Measurements from ENCODE around the gene MAP3K20. TPM values are rescaled to one million over a fixed set of nuclear protein-coding genes. Genes with fewer than 3 reads are reported as not detected.

The MAP3K20 gene
- total RNA-seq, 2 donors from 2014 or later = 4.3 to 12.0 TPM

DNA sequence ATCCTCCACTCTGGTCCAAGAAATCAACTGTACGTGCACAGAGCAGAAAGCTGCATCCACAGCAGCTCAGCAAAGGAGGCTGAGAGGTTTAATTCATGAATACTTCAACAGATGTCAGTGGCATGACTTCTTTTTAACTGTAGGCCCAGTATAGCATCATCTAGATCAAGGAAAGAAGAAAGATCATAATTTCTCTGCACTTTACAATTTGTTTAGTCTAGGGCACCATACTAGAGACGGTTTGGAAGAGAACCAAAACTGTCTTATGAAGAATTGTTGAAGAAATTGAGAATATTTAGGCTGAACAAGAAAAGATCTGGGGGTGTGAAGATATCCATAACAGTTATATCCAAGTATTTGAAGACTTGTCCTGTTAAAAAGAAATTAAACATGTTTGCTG lies 30.5 kb upstream of the MAP3K20 start:
- Mint-ChIP-seq H3K36me3 (no peaks in the 10 kb centered on the region), H3K9me3 (no peaks in the 10 kb centered on the region), H3K27ac (no peak overlapping the region)
- DNase-seq (ENCODE audit: low spot score in 2 of 2) = no peak
- no peak for ATAC-seq

DNA sequence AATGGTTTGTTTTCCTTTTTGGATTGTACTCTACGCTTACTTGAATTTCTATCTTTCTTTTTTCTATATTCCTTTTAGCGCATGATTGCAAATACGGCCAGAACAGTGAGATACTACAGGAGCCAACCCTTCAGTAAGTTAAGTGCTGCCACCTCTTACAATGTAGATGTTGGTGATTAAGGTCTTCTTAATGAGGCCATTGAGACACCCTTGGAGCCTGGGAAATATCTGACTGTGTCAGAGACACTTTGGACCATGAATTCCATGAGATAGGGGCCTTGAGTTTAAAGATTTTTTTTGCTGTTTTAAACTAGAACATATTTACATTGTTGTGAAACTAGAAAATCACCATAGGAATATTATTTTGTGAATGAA lies 27.1 kb upstream of the MAP3K20 start:
- DNase-seq (ENCODE audit: low spot score in 2 of 2) = no peak

DNA sequence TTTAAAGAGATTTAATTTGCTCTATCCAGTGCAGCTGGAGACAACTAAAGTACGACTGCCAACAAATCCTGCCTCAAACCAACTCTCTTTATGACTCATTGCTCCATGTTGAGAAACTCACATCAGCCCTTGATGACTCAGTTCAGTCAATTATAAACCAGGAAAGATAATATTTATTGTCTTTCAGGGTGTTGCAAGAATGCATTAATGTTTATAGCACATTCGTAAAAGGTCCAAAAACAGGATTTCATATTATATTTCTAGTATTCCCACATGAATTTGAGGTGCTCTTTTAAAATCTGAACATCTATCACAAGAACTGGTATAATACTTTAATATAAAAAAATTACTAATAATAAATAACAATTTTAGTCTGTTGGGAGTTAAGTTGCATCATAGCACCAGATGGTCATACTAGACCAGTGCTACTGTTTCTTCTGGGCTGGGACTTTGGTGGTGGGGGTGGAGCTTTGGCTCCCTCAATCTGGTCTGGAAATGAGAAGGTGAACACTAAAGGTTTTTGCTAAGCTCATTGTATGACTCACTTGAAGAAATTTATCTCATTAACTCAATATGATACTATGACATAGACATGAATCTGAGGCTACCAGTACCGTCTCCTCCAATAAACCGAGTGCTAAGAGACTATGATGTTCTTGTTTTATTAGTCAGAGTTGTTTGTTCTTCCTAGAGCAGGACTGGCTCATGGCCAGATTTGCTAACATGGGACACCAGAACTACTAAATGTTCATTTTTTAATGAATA lies 26.6 kb upstream of the MAP3K20 start:
- Mint-ChIP-seq H3K27ac (peak overlapping the region in 1 of 2 donors; percentile 58), H3K9me3 (no peaks in the 10 kb centered on the region), H3K36me3 (no peaks in the 10 kb centered on the region)
- peak in 1 of 2 donors; percentile 54 for DNase-seq (ENCODE audit: low spot score in 2 of 2)
- peak; percentile 92 to 99 for ATAC-seq

More for the DNA sequence above, 27.1 kb upstream of the MAP3K20 start:
- H3K27ac Mint-ChIP-seq = no peak overlapping the region
- H3K9me3 Mint-ChIP-seq = no peaks in the 10 kb centered on the region
- ATAC-seq = no peak
- no peaks in the 10 kb centered on the region for H3K36me3 Mint-ChIP-seq

DNA sequence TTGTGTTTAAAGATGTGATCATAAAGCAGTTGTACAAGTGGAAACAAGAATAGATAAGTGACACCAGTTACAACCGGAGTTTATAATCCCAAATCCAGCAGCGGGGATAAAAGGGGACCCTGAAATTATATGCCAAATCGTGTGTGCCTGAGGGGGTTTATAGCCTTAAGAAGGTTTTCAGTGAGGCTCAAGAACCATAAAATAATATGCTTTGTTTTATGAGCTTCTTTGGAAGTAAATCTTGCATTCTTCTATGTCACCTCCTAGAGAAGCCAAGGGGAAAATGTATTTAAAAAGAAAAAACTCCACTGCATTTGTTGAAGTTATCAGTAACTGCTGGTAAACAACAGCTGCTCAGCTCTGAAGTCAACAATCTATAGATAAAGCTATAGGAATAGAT lies 25.8 kb upstream of the MAP3K20 start:
- DNase-seq (ENCODE audit: low spot score in 2 of 2) = no peak
- Mint-ChIP-seq H3K9me3 (no peaks in the 10 kb centered on the region), H3K36me3 (no peaks in the 10 kb centered on the region), H3K27ac (no peak overlapping the region)
- ATAC-seq = no peak

DNA sequence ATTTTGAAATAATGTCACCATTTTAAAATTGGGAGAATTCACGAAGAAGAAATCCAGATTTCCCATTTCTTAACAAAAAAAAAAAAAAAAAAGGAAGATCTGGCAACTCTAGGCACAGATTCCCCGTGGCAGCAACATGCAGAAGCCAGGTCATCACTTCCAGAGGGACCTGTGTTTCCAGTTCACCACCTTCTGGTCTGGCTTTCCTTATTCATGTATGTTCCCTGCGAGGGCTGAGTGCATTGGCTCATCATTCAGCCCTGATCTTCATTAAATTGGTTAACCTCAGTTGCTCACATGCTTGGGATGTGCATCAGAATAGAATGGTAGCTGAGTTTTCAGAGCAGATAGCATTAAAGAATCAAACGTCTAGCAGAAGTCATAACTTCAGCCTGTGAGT lies 25.0 kb upstream of the MAP3K20 start:
- no peak overlapping the region for H3K27ac Mint-ChIP-seq
- H3K9me3 Mint-ChIP-seq = no peaks in the 10 kb centered on the region
- no peak for ATAC-seq
- no peak for DNase-seq (ENCODE audit: low spot score in 2 of 2)
- H3K36me3 Mint-ChIP-seq = no peaks in the 10 kb centered on the region

DNA sequence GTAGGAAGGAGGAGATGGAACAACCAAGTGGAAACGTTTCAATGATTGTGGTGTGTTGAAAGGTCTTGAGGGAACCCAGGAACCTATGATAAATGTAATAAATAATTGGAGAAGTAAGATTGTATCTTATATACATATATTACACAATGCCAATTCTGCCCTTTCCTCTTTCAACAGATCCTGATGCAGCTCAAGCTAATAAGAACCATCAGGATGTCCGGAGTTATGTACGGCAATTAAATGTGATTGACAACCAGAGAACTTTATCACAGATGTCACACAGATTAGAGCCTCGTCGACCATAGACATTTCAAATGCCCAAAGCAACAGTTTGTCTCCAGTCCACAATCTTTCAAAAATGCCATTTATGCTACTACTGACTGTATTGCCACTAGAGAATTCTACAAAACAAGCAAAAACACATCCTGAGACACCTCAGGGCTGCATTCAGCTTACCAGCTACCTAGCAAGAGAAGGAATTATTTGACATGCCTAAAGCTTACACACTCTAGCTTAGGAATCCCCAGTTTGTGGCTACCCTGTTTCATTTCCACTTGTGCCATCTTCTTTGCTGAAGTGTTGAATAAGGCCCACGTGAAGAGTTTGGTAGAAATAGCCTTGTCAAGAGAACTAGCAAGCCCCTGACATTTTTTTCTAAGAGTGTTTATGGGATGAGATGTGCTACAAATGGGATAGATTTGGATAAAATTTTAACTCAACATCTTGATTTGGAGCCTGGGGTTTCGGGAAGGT lies 24.0 kb upstream of the MAP3K20 start:
- H3K9me3 Mint-ChIP-seq = no peaks in the 10 kb centered on the region
- H3K36me3 Mint-ChIP-seq = no peaks in the 10 kb centered on the region
- DNase-seq (ENCODE audit: low spot score in 2 of 2) (no peak), ATAC-seq (no peak)
- no peak overlapping the region for H3K27ac Mint-ChIP-seq

DNA sequence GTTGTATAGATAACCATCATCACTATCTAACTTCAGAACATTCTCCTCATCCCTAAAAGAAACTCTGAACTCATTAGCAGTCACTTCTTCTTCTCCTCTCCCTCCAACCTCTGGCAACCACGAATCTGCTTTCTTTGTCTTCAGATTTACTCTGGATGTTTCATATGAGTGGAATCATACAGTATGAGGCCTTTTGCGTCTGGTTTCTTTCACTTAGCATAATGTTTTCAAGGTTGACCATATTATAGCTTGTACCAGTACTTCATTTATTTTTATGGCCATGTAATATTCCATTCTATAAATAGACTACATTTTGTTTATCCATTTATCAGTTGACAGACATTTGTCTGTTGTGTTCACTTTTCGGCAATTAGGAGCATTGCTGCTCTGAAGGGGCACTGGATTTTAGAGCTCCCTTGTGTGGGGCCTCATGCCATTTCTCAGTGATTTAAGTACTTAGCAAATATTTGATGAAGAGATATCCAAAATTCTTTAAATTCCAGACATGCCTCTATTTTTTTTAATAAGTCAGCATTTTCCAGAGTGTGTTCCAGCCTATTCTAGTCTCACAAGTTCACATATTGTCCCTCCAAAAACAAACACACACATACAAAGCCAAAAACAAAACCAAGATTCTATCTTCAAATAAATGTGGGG lies 22.5 kb upstream of the MAP3K20 start:
- Mint-ChIP-seq H3K27ac (no peak overlapping the region), H3K9me3 (no peaks in the 10 kb centered on the region), H3K36me3 (no peaks in the 10 kb centered on the region)
- ATAC-seq = no peak
- no peak for DNase-seq (ENCODE audit: low spot score in 2 of 2)

DNA sequence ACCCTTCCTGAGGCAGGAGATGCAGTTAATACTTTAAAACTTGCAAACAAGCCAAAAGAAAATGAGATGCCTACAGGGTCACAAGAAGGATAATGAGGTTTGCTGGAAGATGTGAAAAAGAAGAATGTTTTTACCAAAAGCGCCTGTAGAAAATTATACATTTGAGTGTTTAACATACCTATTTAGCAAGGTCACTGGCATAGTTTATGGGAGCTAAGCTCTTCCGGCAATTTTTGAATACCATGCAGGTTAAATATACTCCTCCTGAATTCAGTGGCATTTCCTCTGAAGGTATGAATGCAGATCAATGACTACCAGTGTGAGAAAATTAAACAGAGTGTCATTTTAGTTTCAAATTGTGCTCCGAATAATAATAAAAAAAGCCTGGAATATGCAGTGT lies 21.2 kb upstream of the MAP3K20 start:
- ATAC-seq = no peak
- Mint-ChIP-seq H3K27ac (no peak overlapping the region), H3K9me3 (no peaks in the 10 kb centered on the region), H3K36me3 (no peaks in the 10 kb centered on the region)
- DNase-seq (ENCODE audit: low spot score in 2 of 2) = no peak

DNA sequence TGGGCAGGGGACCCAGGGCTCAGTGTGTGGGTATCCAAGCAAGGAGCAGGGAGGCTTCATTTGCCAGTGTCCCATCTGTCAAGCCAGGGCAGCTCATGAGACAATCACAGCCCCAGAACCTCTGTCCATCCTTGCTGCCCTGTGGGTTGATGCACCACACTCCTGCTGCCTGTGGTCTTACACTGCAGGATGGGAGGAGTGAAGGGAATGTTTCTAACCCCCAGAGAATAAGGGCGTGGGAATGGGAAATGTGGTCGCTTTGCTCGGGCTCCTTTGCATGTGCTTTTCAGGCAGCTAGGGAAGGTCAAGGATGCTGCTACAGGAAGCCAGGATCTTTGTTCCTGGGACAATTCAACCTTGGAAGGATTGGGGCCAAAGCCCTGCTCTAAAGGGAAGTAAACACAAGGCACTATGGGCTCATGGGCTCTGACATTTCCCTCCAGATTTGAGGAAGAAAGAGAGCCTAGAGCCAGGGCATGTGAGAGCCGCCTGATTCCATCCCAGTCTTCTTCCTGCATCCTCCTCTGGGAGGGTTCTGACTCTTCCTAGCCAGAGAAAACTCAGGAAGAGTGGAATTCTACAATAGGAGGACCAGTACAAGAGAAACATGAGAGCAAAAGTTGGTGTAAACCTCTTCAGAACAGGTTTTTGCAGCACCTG lies 18.8 kb upstream of the MAP3K20 start:
- peak overlapping the region in 1 of 2 donors; percentile 58 for H3K27ac Mint-ChIP-seq
- no peaks in the 10 kb centered on the region for H3K9me3 Mint-ChIP-seq

DNA sequence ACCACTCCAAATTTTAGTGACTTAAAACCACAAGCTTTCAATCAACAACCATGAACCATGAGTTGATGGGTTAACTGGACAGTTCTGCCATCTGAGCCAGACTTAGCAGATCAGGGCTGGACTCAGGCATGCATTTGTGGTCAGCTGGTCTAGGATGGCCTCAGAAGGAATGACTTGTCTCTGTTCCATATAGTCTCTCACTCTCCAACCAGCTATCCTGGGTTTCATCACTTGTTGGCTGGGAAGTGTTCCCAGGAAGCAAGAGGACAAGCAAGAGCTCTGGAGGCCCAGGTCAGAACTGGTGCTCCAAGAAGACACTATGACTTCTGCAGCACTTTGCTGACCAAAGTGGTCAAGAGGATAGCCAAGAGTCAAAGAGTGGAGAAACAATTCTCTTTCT lies 17.5 kb upstream of the MAP3K20 start:
- Mint-ChIP-seq H3K36me3 (no peaks in the 10 kb centered on the region), H3K9me3 (no peaks in the 10 kb centered on the region), H3K27ac (no peak overlapping the region)
- no peak for ATAC-seq
- DNase-seq (ENCODE audit: low spot score in 2 of 2) = no peak

More for the DNA sequence above, 18.8 kb upstream of the MAP3K20 start:
- DNase-seq (ENCODE audit: low spot score in 2 of 2) (no peak), ATAC-seq (no peak)
- no peaks in the 10 kb centered on the region for H3K36me3 Mint-ChIP-seq

DNA sequence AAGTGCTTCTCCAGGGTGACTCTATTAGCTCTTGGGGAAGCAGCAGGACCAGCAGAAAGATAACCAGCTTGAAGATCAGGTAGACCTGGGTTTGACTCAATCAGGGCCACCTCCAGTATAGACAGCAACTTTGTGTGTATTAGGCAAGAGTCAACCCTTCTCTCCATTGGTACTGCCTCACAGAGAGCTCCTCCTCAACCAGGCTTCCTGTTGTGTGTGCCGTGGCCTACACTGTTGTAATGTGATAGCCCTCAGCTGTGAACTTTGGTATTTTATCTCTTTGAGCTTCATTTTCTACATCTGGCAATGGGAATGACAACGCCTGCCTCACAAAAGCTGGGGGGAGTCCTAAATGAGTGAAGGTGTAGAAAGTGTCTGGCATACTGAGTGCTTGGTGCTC lies 17.0 kb upstream of the MAP3K20 start:
- no peak for ATAC-seq
- no peak for DNase-seq (ENCODE audit: low spot score in 2 of 2)
- H3K9me3 Mint-ChIP-seq = no peaks in the 10 kb centered on the region

DNA sequence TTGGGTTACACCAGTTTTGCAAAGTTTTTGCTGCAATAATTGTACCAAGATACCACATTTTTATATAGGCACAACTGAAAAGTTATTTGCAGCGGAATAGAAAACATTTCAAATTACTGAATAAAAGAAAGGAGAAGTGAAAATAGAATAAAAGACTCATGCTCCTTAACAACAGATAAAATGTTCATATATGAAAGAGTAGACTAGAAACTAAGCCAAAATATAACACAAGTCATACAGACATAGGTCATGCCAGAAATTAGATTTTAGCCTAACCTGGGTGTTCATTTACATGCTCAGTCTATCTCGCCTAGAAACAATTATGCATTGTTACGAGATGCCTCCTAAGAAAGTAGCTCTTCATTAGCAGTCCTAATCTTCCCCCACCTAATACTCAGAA lies 16.4 kb upstream of the MAP3K20 start:
- Mint-ChIP-seq H3K9me3 (no peaks in the 10 kb centered on the region), H3K36me3 (no peaks in the 10 kb centered on the region), H3K27ac (no peak overlapping the region)
- no peak for DNase-seq (ENCODE audit: low spot score in 2 of 2)
- no peak for ATAC-seq

More for the DNA sequence above, 17.0 kb upstream of the MAP3K20 start:
- H3K27ac Mint-ChIP-seq = no peak overlapping the region
- no peaks in the 10 kb centered on the region for H3K36me3 Mint-ChIP-seq

DNA sequence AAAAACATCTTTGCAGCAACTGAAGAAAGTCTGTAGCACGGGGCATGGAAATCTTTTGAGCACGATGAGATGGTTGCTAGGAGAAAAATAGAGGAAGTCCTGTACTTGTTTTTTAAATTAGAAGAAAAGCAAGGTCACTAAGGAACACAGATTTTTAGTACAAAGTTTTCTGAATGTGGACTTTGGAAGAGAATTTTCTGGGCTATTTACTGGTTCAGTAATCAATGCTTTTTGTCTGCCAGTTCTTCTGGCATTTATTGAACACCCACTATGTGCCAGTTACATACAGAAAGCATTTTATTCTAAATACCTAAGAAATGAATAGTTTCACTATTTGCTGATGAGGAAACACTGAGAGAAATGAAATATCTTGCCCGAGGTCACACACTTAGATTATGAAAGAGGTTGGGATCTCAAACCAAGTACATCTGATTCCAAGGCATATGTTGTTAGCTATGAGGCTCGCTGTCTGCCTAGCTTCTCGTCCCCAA lies 15.6 kb upstream of the MAP3K20 start:
- H3K9me3 Mint-ChIP-seq = no peaks in the 10 kb centered on the region

DNA sequence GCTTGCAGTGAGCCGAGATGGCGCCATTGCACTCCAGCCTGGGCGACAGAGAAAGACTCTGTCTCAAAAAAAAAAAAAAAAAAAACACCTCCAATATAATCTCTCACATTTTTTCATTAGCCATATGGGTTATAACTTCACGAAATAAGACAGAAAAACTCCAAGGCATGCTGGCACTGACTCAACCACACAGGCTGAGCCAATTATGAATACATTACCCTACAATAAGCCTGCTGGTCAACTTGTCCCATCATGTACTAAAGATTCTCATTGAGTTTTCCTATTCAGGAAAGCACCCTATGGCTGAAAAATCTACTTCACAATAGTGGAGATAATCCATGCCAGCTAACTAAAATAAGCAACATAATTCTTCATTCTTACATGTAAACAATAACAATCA lies 12.8 kb upstream of the MAP3K20 start:
- no peaks in the 10 kb centered on the region for H3K9me3 Mint-ChIP-seq
- no peak for ATAC-seq

More for the DNA sequence above, 15.6 kb upstream of the MAP3K20 start:
- ATAC-seq (no peak), DNase-seq (ENCODE audit: low spot score in 2 of 2) (no peak)
- no peak overlapping the region for H3K27ac Mint-ChIP-seq
- H3K36me3 Mint-ChIP-seq = no peaks in the 10 kb centered on the region

DNA sequence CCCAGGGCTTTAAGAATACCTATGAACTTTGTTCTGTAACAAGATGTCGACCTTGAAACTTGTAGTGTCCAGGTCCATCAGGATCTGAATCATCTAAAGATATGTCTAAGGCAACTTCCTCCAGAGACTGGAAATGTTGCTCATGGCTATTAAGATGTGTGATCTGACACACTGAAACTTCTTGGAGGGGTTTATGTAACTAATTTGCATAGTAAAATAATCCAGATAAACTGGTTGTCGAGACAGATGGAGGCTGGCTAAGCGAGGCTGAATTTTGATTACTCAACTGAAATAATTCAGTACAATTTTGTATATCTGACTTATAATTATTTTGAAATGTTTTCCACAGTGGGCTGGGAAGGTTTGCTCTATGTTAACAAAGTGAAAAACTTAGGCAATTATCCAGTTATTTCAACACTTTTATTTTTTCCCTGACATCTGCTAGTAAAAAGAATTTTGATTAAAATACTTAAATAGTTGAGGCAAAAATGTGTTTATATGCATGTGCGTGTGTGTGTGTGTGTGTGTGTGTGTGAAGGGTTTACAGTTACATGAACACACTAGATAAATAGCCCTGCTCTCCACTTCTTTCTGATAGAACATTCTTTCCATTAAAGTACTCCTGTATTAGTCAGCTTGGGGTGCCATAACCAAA lies 11.4 kb upstream of the MAP3K20 start:
- Mint-ChIP-seq H3K36me3 (no peaks in the 10 kb centered on the region), H3K27ac (no peak overlapping the region), H3K9me3 (no peaks in the 10 kb centered on the region)
- no peak for DNase-seq (ENCODE audit: low spot score in 2 of 2)
- ATAC-seq = no peak

More for the DNA sequence above, 12.8 kb upstream of the MAP3K20 start:
- no peak for DNase-seq (ENCODE audit: low spot score in 2 of 2)
- H3K27ac Mint-ChIP-seq = no peak overlapping the region
- H3K36me3 Mint-ChIP-seq = no peaks in the 10 kb centered on the region

DNA sequence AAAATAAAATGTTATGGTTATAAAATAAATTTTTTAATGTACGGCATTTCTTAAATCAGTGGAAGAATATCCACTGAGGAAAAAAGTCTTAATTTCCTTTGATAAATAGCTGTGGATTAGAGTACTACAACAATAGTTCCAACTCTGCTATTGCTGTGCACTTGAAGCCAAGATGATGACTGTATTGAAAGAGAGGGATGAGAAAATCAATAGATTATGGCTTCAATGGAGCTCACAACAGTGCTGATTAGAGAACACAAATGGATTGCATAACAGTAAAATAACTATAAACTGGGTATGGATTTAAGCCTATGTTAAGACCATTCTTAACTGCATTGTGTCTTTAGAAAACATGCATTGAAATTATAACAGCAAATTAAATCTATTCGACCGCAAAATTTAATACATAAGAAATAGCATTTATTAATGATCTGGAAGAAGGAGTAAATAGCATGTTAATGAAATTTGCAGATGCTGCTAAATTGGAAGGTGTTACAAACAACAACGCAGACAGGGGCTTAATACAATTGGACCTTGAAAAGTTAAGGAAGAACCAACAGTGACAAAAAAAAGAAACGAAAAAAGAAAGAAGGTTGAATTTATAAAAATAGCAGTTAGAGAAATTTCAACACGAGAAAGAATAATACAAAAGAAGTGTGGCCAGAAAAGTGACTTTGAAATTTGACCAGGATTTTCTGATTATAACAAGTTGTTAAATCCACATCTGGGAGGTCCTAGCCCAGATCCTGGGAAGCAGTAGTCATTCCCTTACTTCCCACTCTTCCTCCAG lies 8.6 kb upstream of the MAP3K20 start:
- Mint-ChIP-seq H3K9me3 (no peaks in the 10 kb centered on the region), H3K27ac (no peak overlapping the region), H3K36me3 (no peaks in the 10 kb centered on the region)
- no peak for ATAC-seq
- no peak for DNase-seq (ENCODE audit: low spot score in 2 of 2)

All from activated naive CD4-positive, alpha-beta T cell treated with anti-CD3 and anti-CD28 coated beads, Interleukin-2, amount 50 U/mL, for 72 hours (primary cell).